GM12891 (cell line): ENCODE measurements around the gene ARGLU1.
A peak's percentile ranks its signal among the peaks of the same experiment; 100 is the strongest.

Experiments
- DNase-seq: peaks from one replicate; pipeline ENCODE4 v3.0.0; 2011; ENCODE audit warnings: low spot score; ENCODE audit not compliant: insufficient read length
- FAIRE-seq: peaks from 2 replicates; lab custom pipeline; 2011; peaks lifted over from hg19 to GRCh38; lab: Jason Lieb, UNC
- PAX5 ChIP-seq: IDR thresholded peaks from 2 replicates; pipeline ENCODE4 v1.6.1; 2011; ENCODE audit warnings: low read length, moderate library complexity, mild to moderate bottlenecking; ENCODE audit not compliant: insufficient read depth, severe bottlenecking
- POLR2A ChIP-seq: IDR thresholded peaks from 2 replicates; pipeline ENCODE4 v1.6.1; 2011; ENCODE audit warnings: low read depth, low read length, control low read depth
- POLR2AphosphoS5 ChIP-seq: IDR thresholded peaks from 2 replicates; pipeline ENCODE4 v1.6.1; 2011; ENCODE audit warnings: low read depth, low read length, control low read depth
- POU2F2 ChIP-seq: IDR thresholded peaks from 2 replicates; pipeline ENCODE4 v1.6.1; 2011; ENCODE audit warnings: low read depth, mild to moderate bottlenecking, control low read depth, low read length, moderate library complexity
- SPI1 ChIP-seq: IDR thresholded peaks from 2 replicates; pipeline ENCODE4 v1.6.1; 2011; ENCODE audit warnings: low read depth, low read length, control low read depth
- TAF1 ChIP-seq: IDR thresholded peaks from 2 replicates; pipeline ENCODE4 v1.6.1; 2011; ENCODE audit warnings: low read depth, low read length, control low read depth

Gene ARGLU1

GRCh38 chr13:106551350-106551749, 16.6 kb downstream of the ARGLU1 start:
- DNase-seq (no peak), FAIRE-seq (no peak)
- TF ChIP-seq SPI1 (0 out of 2 replicates have a peak, but pooled peaks have one; percentile 19), POU2F2 (no peak)

- DNase-seq (no peak), FAIRE-seq (no peak)
- no peak for TF ChIP-seq SPI1
- TF ChIP-seq TAF1: no peak
- no peak for TF ChIP-seq POU2F2
- TF ChIP-seq POLR2A: no peak
- TF ChIP-seq PAX5: no peak
- no peak for TF ChIP-seq POLR2AphosphoS5
Observed at GRCh38 chr13:106550570-106551135, 17.3 kb downstream of the ARGLU1 start.

DNA sequence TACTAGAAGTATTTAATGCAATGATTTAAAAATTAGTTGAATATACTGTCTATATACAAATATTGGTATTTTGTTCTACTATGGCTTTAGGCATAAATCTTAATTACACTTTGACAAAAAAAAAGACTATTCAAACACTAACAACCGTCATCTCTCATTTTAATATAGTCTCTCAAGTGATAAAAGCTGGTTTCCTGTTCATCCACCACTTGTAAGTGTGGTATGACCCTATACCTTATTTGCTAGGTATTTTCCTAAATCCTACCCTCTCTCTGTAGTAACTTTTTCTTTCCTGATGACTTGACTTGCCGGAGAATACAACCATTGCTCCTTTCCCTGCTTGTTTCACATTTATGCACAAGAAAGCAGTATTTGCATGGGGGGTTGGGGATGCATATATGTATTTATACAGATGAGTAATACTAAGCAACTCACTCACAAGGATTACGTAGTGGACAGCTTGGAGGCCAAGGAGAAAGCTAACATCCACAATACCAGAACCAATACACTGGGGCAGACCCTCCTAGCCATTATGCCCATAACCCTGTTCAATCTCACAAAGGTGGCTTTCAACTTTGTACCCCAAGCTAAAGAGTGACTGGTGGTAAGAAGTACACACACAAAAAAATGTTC, 19.8 kb downstream of the ARGLU1 start:
- TF ChIP-seq TAF1 (no peak), PAX5 (no peak), SPI1 (no peak)
- no peak for DNase-seq
- no peak for FAIRE-seq

GRCh38 chr13:106541826-106542225, 26.1 kb downstream of the ARGLU1 start:
- FAIRE-seq: no peak
- no peak for TF ChIP-seq SPI1
- TF ChIP-seq PAX5: no peak
- TF ChIP-seq TAF1: no peak
- no peak for TF ChIP-seq POLR2AphosphoS5
- no peak for TF ChIP-seq POU2F2
- TF ChIP-seq POLR2A: no peak
- DNase-seq: no peak

DNA sequence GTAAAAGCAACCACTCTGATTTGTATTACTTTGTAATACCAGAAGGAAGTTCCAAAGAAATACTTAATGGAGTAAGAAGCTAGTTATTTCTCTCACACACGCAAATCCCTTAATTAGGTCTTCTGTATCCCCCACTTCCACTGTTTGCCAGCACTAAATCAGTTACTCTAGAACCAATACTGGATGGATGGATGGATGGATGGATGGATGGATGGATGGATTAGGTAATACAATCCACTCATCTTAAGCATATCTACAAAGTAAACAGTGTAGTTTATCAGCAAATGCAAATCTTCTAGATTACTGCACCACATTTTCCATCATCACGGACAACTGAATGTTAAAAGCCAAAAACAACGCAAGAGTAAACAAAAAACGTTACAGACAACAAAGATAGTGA, 27.3 kb downstream of the ARGLU1 start:
- TF ChIP-seq POU2F2: no peak
- TF ChIP-seq SPI1: no peak
- no peak for TF ChIP-seq POLR2AphosphoS5
- TF ChIP-seq POLR2A: no peak
- no peak for TF ChIP-seq PAX5
- TF ChIP-seq TAF1: no peak
- DNase-seq (no peak), FAIRE-seq (no peak)

DNA sequence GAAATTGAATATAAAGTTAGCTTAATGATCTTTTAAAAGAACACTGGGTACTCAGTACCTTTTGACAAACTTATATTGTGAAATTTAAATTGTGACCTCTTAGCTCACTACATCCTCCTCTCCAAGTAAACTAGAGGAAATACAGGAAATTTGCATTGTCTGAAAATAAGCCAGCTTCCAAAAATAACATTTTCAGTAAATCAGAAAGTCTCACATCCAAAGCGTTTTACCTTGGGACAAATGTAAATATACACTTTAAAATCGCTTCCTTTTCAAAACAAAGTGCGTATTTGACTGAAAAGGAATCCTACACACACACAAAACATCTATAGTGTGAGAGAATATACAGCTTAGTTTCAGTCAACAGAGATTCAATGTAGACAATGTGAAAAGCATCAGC, 30.4 kb downstream of the ARGLU1 start:
- FAIRE-seq (no peak), DNase-seq (no peak)
- no peak for TF ChIP-seq PAX5
- TF ChIP-seq TAF1: no peak
- TF ChIP-seq POLR2AphosphoS5: no peak
- no peak for TF ChIP-seq SPI1
- TF ChIP-seq POLR2A: no peak

- TF ChIP-seq PAX5 (peak; percentile 7), POU2F2 (no peak)
- DNase-seq: peak; percentile 59
- peak; percentile 87 for FAIRE-seq
Observed at GRCh38 chr13:106536244-106537034, 31.5 kb downstream of the ARGLU1 start.

- TF ChIP-seq SPI1 (no peak), TAF1 (no peak), POLR2AphosphoS5 (no peak), POLR2A (no peak), POU2F2 (no peak), PAX5 (no peak)
- FAIRE-seq: peak; percentile 97
- peak; percentile 97 for DNase-seq
Observed at GRCh38 chr13:106535552-106536243, 32.2 kb downstream of the ARGLU1 start, which contains the start of gene EFNB2. Gene EFNB2 (minus strand): TSS chr13:106535662. CDS start chr13:106534964, 698 bp downstream.

DNA sequence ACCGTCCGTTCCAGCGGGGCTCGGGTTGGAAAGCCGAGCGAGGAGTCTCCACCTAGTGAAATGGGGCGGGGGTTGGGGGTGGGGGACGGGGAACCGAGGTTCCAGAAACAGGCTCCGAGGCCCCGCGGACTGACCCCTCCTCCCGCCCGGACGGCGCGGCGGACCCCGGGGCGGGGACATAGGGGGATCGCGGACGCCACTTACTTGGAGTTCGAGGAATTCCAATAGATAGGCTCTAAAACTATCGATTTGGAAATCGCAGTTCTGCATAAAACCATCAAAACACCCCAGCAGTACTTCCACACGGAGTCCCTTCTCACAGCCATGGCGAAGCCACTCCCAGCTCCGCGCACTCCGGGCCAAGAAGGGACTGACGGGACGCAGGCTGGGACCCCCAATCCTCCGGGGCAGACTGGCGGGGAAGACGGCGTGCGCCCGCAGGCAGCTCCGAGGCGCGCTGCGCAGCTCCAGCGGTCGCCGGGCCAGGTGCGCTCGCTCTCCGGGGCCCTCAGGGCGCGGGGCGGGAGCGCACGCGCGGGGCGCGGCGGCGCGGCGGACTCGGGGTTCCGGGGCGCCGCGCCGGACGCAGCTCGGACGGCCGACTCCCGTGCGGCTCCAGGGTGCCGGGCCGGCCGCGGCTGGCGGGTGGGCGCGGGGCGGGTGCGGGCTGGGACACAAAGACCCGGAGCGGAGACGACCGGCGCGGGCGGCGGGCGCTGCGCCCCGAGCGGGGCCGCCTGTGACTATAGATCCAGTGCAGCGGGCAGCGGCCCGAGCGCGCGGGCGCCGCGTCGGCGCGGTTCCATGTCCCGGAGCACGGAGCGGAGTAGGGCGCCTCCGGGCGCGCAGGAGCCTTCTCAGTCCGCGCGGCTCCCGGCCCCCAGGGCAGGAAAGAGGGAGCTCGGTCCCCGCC, 33.0 kb downstream of the ARGLU1 start:
- no peak for FAIRE-seq
- DNase-seq: no peak
- TF ChIP-seq POU2F2 (no peak), TAF1 (no peak), POLR2A (no peak), POLR2AphosphoS5 (no peak), SPI1 (no peak)
